ENCODE results near the gene GNB1.

DNA sequence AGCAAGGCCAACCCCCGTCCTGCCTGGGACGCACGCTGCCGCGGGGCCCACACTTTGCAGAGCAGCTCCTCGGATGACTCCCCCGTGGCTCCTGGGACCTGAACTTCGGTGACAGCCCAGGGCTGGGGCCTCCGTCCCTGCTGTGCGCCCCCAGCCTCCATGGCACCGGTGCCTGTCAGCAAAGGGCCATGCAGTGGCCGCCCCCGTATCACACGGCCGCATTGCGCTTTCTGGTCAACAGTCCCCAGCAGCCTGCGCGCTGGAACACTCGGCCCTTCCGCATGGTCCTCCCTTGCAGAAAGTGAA lies 130.6 kb downstream of the GNB1 start:
- TF ChIP-seq HCFC1 (IDR thresholded peaks at IDR 0.05; ENCODE audit: low read length) (no peak), ELK1 (IDR thresholded peaks at IDR 0.05; ENCODE audit: low read depth, low read length) (no peak), POLR2A (IDR thresholded peaks at IDR 0.05; ENCODE audit: low read depth, low read length) (no peak)
- TF ChIP-seq, protein P1, sequence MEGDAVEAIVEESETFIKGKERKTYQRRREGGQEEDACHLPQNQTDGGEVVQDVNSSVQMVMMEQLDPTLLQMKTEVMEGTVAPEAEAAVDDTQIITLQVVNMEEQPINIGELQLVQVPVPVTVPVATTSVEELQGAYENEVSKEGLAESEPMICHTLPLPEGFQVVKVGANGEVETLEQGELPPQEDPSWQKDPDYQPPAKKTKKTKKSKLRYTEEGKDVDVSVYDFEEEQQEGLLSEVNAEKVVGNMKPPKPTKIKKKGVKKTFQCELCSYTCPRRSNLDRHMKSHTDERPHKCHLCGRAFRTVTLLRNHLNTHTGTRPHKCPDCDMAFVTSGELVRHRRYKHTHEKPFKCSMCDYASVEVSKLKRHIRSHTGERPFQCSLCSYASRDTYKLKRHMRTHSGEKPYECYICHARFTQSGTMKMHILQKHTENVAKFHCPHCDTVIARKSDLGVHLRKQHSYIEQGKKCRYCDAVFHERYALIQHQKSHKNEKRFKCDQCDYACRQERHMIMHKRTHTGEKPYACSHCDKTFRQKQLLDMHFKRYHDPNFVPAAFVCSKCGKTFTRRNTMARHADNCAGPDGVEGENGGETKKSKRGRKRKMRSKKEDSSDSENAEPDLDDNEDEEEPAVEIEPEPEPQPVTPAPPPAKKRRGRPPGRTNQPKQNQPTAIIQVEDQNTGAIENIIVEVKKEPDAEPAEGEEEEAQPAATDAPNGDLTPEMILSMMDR (IDR thresholded peaks at IDR 0.05 in 2 of 3, conservative IDR thresholded peaks at IDR 0.05 in 1 of 3; ENCODE audit: control insufficient read depth in 2 of 3, extremely low read depth in 1 of 3, insufficient read depth in 1 of 3, low read depth in 3 of 3, low read length in 3 of 3) = no peak

All from GM12878 (cell line).